Hematopoietic multipotent progenitor cell (in vitro differentiated cells): ENCODE data around the gene ARHGAP21. TPM values are rescaled to one million over a fixed set of nuclear protein-coding genes. Genes with fewer than 3 reads are reported as not detected.
"Not testable (repeated sequence)": the region's sequence is repeated elsewhere in the genome, so short reads cannot be mapped to it uniquely, and the experiment has no call there.

Experiments
- DNase-seq, 3 donors: peaks; one replicate each; pipeline ENCODE4 v3.0.0-alpha.2; 2011 to 2015; ENCODE audit warnings: low read depth in 2 of 3, low spot score in 2 of 3
- total RNA-seq: library from RNA; depleted of rRNA; stranded (reverse); fragments of >200 nt; gene quantifications from one replicate; pipeline ENCODE4 v1.2.3, GENCODE V29; 2012

Gene ARHGAP21
- total RNA-seq, 1 donor: 20.2 TPM

DNA sequence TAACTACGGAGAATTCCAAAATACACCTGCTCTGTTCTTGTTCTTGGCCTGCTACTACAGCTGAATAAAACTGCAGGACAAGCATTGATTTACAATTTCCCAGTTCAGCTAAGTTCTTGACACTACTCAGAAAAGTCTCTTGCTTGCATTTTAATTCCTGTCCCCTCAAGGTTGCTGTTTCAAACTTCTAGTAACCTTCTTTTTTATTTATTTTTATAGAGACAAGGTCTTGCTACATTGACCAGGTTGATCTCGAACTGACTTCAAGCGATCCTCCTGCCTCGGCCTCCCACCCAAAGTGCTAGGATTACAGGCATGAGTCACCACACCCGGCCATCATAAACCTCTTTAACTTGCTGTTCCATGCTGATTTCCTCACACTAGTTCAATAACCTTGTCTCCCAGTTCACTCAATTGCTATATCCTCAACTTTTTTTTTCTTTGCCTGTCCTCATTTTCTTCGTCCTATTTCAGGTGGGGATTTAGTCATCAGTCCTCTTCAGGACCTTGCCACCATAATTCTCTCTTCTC, 79.9 kb downstream of the ARHGAP21 start:
- no peak for DNase-seq

DNA sequence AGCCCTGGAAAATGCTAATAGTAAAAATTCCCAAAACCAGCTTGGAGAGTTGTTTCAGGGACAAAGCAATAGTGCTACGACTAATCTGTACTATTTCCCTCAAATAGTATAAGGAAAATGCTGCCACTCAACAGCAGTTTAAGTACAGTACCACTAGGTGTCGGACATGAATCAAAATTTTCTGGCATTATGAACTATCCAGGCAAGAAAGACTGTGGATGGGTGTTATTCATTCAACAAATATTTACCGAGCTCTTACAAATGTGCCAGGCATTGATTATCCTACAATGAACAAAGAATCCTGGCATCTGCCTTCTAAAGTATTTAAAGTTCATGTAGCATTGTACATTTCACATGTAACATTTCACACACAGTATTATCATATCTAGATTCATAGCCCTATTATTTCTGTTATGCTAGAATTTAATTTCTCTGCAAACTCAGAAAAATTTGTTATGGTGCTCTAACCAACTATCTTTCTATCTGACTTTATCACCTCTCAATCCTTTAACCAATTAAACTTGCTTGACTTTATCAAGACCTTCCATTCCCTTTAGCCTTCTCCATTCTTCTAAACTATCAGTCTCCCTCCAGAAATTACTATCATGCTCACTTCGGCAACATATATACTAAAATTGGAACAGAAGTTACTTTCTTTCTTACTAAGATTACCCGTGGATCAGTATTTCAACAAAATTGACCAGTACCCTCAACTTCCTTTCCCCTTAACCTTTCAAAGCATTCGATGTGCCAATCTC, 80.6 kb downstream of the ARHGAP21 start:
- DNase-seq: peak in 2 of 3 donors; percentile 48 to 70

DNA sequence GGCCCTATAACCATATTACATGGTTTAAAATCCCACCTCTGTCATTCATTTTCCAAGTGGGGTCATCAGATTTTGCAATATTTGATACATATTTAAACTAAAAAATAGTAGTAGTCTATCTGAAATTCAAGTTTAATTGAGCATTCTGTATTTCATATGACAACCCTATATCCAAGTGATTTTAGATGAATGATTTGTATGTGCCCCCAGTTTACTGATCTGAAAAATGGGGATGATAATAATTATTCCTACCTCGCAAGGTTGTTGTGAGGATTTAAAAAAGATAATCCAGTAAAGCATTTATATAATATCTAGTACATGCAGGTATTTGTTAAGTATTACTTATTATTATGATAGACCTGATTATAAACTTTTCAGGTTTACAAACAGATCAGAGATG, 84.6 kb downstream of the ARHGAP21 start:
- no peak for DNase-seq

DNA sequence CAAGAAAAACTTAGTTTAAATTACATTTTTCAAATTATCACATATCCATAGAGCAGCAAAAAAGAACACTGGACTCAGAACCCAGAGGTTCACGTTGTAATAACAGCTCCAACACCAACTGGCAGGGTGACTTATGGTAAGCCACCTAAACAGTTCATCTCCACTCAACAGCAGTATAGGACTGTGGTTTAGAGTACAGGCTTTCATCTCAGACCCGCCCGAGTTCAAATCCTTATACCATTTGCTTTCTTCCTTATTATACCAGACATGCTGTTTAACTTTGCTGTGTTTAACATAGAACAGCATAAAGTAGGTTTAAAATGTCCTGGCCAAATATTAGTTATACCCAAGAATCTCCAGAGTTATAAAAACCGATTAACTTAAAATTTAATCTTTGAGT, 97.9 kb downstream of the ARHGAP21 start:
- DNase-seq: no peak

DNA sequence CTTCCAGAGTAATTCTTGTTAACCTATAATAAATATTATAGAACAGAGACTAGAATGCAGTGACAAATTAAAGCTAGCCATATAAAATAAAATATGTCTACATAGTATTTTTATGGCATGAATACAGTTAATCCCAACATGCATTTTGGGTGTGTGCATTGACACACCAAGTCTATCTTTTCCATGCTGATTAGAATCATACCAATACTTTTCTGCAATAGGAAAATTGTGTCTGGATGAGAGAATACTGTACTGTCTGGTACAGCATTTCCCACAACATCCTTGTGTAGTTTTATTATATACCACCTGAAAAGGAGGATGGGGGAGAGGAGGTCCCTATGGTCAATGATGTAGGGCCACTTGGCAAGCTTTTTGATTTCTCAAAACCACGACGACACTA, 100.3 kb downstream of the ARHGAP21 start:
- DNase-seq: no peak

DNA sequence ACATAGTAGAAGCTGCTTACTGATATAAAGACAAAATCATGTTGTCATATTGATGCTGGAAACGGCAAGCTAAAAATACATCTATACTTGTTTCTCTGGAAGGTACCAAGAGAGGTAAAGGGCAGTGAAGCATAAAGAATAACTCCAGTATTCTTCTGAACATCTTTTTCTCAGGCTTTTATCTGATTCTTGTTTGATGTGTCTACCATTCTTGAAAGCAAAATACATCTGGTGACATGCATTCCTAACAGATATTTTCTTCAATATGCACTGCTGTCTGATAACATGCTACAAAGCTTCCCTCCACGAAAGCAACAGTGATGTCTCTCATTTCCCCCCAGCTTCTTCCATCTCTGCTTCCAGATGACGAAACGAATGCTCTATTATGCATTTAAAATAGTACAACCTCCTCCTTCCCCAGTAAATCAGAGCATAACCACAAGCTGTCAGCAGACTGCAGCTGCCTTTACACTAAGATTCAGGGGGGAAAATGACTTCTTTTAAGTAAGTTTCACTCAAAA, 100.8 kb downstream of the ARHGAP21 start:
- peak in 1 of 3 donors; percentile 62 for DNase-seq

DNA sequence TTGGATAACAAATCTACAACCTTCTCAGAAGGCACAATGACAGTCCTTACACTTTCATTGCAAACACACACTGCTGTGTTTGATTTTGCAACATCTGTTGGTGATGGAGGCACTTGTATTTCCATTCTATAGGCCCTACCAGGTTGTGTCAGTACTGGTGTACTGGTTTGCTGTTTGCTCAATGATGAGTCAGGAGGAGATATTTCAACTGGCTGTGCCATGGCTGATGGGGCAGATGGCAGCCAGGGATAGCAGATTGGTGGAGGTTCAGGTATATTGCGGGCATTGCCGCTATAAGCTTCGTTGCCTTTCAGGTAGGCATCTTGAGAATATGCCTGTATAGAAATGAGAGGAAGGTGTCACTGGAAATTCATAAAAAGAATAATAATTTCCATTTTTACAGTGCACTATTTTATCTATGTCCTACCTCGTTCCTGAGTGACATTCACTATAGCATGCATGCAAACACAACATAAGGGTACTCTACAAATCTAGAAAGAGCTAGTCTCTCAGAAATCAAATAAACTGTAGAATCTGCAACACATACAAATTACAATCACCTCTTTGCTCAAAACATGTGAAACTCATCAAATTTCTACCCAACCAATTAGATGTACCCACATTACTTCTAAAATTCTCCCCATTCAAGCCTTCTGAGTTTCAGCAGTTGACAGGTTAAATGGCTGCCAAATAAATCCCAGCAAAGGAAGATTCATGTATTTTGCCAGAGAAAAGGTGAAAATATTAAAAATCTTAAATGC, 102.5 kb downstream of the ARHGAP21 start:
- not testable (repeated sequence) for DNase-seq

DNA sequence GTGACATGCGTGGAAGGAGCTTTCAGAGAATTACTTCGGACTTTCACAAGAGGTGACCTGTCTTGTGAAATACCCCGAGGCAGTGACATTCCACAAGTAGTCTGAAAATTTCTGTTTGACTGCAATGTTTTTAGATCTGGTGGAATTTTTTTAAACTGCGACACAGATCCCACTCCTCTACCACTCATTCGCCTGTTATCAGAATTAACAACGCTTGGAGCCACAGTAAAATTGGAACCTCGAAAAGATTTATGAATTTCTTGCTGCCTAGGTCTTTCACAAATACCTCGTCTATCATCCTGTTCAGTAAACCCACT, 103.7 kb downstream of the ARHGAP21 start:
- not testable (repeated sequence) for DNase-seq

DNA sequence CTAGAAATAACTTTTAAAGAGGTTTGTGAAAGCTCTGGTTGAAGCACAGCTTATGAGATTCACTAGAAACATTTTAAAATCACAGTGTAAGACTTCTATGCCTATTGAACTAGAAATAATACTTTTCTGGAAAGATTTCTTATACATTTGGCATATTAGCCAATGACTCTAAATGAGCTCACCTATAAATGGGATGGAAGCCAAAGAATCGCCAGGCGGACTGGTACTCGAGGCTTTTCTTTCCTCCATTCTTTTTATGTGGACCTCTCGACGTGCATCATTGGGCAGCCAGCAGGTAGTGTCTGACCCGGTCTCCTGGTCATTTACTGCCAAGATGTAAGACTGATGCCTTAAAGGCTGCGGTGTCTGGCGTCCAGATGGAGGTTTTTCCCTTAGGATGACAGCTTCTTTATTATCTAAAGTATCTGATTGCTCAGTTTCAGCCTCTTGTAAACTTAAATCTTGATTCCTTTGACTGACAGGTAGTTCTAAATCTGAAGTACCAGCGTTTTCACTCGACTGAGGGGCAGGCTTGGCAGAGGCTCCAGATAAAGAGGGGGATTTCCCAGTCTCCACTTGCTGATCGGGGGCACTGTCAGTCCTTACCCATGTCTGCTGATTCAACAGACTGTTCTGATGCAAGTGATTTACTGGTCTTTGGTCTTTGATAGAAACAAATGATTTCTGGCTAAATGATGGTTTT, 104.2 kb downstream of the ARHGAP21 start:
- DNase-seq: not testable (repeated sequence)

DNA sequence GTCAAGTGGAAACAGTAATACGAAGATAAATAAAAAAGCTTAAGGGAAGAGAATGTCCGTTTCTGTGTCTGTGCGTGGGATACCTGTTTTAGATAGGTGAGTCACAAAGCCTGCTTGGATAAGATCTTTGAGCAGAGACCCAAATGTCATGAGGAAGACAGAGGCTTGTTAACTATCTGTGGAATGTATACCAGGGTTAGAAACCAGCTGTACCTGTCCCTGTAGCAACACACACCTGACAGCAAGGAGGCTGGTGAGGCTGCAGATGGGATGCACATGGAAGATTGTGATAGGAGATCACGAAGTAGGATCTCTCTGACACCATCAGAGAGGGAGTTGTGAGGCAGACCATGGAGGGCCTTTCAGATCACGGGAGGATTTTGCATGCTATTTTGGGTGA, 105.3 kb downstream of the ARHGAP21 start:
- no peak for DNase-seq

DNA sequence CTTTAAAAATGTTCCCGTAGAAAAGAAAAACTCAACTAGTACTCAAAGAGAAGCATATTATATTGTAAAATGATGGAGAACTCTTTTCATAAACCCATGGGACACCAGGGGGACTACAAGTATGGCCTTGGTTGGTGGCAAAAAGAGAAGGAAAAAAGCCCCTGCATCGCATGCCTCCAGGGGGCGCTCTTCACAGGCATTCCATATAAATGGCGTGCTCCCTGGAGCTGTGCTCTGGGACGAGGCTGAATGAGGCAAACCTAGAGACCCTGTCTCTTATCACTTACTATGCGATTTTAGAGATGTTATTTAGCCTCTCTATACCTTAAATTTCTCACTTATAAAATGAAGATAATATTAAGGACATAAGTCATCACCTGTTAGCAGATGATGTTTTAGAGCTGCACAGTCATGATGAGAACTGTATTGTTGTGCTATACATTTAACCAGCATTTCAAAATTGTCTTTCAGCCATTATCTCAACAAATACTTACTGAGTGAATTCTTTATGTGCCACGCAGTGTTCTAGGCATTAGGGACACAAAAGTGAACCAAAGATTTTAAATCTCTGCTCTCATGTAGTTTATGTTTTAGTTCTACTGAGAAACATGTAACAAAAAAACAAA, 105.8 kb downstream of the ARHGAP21 start:
- peak in 2 of 3 donors; percentile 60 to 61 for DNase-seq

DNA sequence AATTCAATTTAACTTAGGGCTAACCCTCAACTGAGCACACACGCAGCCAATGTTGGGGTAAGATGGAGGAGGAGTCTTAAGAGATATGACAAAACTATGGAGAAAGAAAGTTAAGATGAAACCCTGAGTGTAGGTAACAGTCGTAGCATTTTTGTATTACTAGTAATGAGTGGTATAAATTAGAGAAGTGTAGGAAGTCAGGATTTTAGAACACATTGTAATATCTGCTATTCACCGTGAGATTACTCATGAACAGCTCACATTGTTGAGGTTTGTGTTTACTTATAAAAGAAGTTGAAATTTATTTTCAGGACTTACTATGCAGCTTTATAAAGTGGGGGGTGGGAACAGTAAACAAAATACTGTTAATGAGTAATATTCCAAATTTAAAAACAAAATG, 107.2 kb downstream of the ARHGAP21 start:
- no peak for DNase-seq

DNA sequence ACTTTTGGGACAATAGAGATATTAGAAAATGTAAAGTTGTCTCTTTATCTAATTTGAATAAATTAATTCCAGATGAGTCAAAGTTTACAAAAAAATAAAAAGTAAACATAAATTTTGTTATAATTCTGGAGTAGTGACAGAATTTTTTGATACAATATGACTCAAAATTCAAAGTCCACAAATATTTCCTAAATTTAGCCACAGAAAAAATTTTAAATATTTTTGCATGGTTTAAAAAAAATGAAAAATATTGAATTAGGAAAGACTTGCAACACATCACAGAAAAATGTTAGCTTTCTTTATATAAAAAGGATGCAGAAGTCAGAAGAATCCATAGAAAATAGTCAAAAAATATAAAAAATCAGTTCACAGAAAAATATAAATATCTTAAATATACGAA, 117.7 kb downstream of the ARHGAP21 start:
- DNase-seq: no peak

DNA sequence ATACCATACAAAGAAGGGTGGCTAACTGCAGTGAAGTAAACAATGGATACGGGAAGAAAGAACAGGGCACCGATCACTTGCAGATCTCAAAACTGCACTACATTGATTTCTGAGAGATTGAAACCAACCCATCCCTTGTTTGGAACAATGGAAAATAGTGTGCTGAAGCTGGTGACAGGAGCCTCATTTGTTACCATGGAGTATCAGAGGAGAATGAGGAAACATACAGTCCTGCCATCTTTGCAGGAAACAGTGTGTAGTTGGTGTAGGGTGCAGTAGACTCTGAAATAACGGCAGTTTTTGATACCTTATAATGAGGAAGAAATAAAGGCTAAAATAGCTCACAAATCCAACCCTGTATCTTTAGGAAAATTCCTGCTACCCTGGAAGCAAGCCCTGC, 118.5 kb downstream of the ARHGAP21 start:
- no peak for DNase-seq

DNA sequence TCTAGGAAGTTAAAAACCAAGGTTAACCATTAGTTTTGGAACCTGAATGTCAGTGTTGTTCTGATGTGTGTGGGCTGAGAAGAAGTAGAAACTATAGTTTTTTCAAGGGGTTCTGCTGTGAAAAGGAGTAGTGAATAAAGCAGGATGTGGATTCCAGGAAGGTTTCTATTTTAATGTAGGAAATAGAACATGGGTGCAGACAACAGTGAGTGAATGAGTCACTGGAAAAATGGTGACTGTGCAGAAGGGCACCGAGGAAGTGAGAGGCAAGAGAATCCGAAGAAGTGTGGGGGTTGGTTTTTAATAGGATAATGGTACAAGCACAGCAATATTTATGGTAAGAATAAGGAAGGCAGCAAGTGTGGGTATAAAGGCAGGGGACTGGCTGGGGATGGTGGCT, 120.4 kb downstream of the ARHGAP21 start:
- no peak for DNase-seq

DNA sequence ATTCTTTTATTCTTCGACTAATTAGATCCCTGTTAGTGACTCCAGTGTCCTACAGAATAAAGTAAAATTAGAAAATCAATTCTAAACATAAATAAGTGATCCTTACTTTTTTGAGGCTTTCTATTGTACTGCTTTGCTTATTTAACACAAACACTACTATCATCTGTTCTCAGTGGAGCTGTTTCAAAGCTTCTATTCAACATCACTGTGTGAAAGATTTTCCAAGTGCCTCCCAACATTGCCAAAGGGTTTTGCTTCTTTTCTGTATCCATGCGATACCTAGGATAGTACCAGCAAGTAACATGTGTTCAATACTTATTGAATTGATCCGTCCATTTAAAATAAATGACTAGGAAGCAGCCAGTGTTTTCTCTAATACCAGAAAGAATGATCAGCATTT, 125.7 kb downstream of the ARHGAP21 start:
- no peak for DNase-seq

DNA sequence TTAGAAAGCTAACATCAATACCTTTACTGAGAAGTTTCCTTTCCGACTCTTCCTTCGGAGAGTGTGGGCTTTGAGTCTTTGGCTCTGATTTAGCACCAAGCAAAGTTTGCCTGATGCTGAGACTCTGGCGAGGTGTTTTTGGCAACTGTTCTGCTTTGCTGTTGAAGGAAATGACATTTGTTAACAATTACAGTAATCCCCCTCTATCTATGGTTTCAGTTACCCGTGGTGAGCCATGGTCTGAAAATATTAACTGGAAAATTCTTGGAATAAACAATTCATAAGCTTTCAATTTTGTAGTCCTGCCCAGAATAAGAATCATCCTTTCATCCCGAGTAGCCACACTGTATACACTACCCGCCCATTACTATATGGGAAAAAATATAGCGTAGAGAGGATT, 126.3 kb downstream of the ARHGAP21 start:
- DNase-seq: no peak

DNA sequence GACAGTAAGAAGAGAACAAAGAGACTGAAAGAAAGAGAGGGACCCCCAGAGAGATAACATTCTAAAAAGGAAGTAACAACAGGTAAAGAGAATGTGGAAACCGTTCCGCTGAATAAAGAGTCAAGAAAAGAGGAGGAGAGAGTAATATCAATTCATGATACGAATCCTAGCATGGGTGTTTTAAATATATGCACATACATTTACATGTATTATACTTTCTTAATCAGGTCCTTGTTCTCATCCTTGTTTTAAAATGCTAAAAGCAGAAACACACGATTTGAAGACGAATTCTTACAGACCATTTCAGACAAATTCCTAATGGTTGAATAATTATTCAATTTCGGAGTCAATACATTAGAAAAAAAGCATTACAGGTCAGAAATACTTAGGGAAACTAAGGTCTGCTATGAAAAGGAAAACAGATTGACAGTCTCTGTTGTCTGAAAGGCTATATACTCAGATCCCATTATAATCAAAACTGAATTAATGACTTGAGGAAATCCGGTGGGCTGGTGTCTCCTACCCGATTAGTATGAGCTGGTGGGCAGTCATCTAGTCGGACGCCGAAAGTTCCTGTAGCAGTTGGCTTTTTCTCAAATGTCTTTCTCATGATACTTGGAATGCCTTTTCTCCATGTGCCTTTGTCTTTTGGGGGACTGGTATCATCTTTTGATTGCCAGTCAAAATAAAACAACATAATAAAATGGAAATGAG, 127.3 kb downstream of the ARHGAP21 start:
- DNase-seq: no peak

DNA sequence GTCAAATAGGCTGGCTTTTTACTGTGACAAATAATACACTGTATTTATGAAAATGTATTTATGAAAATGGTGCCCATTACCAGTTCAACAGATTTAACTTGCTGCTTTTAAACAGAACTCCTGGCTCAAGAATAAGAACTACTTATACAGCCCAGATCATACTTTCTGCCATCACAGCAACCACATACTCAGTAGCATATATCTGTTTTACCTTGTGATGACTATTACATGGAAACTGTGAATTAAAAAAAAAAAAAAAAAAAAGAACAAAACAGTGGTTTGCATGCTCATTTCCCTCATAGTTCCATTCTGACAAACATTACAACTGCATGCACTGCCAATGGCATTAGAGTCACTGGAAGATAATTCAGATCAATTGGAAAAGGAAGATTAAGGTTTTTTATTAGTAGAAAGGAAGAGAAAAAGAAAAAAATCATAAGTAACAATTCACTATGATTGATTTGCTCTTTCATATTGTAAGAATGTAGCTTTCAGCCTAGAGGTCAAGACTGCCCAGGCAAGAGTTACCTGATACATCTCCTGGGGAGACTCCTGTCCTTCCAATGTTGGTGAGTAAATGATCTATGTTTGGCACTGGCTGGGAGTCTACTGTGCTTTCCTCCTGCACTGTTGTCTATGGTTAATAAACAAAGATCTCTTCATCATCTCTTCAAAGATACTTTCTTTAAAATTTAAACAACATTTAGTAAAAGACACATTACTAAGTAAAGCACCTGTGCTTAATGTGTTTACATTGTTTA, 132.8 kb downstream of the ARHGAP21 start:
- no peak for DNase-seq
